IMR-90 (cell line): ENCODE results near the gene EIF4A2. TPM values are rescaled to one million over a fixed set of nuclear protein-coding genes. Genes with fewer than 3 reads are reported as not detected.
"Not testable (repeated sequence)": the region's sequence is repeated elsewhere in the genome, so short reads cannot be mapped to it uniquely, and the experiment has no call there.

ENCODE experiments used
- ATAC-seq: fragments of 200-7000 bp; cut with Tn5 transposase; 2 replicates; pipeline ENCODE4 v1.9.1; 2020; ENCODE audit warnings: low read depth, mild to moderate bottlenecking, moderate library complexity
- BruUV-seq: library from RNA; stranded (reverse); fragments of 400-500 nt; replicated peaks from 2 replicates; lab custom pipeline; 2021; lab: Mats Ljungman, UMichigan
- CTCF ChIA-PET: fragments of 300-600 bp; formaldehyde crosslinking; extraction: SDS; loops from one replicate; lab custom pipeline; 2021; ENCODE audit warnings: antibody characterized with exemption; lab: Yijun Ruan, JAX
- POLR2A ChIA-PET: fragments of 300-600 bp; sonication (Branson Sonifier 250); formaldehyde crosslinking; loops from one replicate; lab custom pipeline; 2022; ENCODE audit warnings: antibody characterized with exemption; ENCODE audit not compliant: unreplicated experiment; lab: Charles Lee
- DNase-seq: peaks from one replicate; pipeline ENCODE4 v3.0.0; 2013
- H2AFZ ChIP-seq: replicated peaks from 2 replicates; pipeline ENCODE3; 2013; ENCODE audit warnings: low read length, mild to moderate bottlenecking; ENCODE audit not compliant: poor library complexity
- H2AK5ac ChIP-seq: 2 replicates; pipeline ENCODE4 v1.6.1; 2013; ENCODE audit warnings: low read depth, low read length, inconsistent platforms
- H2AK9ac ChIP-seq: replicated peaks from 2 replicates; pipeline ENCODE3; 2013; ENCODE audit warnings: mild to moderate bottlenecking, low read depth, low read length, moderate library complexity; ENCODE audit not compliant: poor library complexity
- H2BK120ac ChIP-seq: 2 replicates; pipeline ENCODE4 v1.6.1; 2013; ENCODE audit warnings: low read depth, low read length, inconsistent platforms
- H2BK15ac ChIP-seq: 3 replicates; pipeline ENCODE4 v1.6.1; 2013; ENCODE audit warnings: low read depth, low read length, inconsistent platforms
- H2BK20ac ChIP-seq: 2 replicates; pipeline ENCODE4 v1.6.1; 2013; ENCODE audit warnings: low read depth, mild to moderate bottlenecking, inconsistent platforms, low read length, moderate library complexity
- H2BK5ac ChIP-seq: 2 replicates; pipeline ENCODE4 v1.6.1; 2013; ENCODE audit warnings: mild to moderate bottlenecking, low read depth, low read length, inconsistent platforms; ENCODE audit not compliant: poor library complexity, severe bottlenecking
- H3K14ac ChIP-seq: replicated peaks from 2 replicates; pipeline ENCODE4 v1.6.1; 2013; ENCODE audit warnings: low read depth, low read length, inconsistent platforms
- H3K18ac ChIP-seq: 2 replicates; pipeline ENCODE4 v1.6.1; 2013; ENCODE audit warnings: low read depth, low read length, control low read depth
- H3K23ac ChIP-seq: 2 replicates; pipeline ENCODE4 v1.6.1; 2013; ENCODE audit warnings: low read depth, low read length, inconsistent platforms
- H3K27ac ChIP-seq: 2 replicates; pipeline ENCODE4 v1.5.1; 2013; ENCODE audit warnings: mild to moderate bottlenecking, control low read depth, low read length; ENCODE audit not compliant: insufficient read depth
- H3K27me3 ChIP-seq: 2 replicates; pipeline ENCODE4 v1.6.1; 2013; ENCODE audit warnings: low read length; ENCODE audit not compliant: control insufficient read depth, insufficient read depth
- H3K36me3 ChIP-seq: 2 replicates; pipeline ENCODE4 v1.6.1; 2013; ENCODE audit warnings: low read length, mixed read lengths; ENCODE audit not compliant: control insufficient read depth, insufficient read depth
- H3K4ac ChIP-seq: 2 replicates; pipeline ENCODE4 v1.6.1; 2013; ENCODE audit warnings: low read depth, low read length, inconsistent platforms
- H3K4me1 ChIP-seq: 2 replicates; pipeline ENCODE4 v1.6.1; 2013; ENCODE audit warnings: low read length, mixed read lengths; ENCODE audit not compliant: control insufficient read depth, insufficient read depth
- H3K4me2 ChIP-seq: 2 replicates; pipeline ENCODE4 v1.6.1; 2013; ENCODE audit warnings: low read depth, mild to moderate bottlenecking, control low read depth, low read length, moderate library complexity
- H3K4me3 ChIP-seq: 2 replicates; pipeline ENCODE4 v1.5.1; 2013; ENCODE audit warnings: low read depth, mild to moderate bottlenecking, control low read depth, low read length, moderate library complexity; ENCODE audit not compliant: insufficient read depth
- H3K56ac ChIP-seq: 2 replicates; pipeline ENCODE4 v1.6.1; 2013; ENCODE audit warnings: low read length, inconsistent platforms; ENCODE audit not compliant: insufficient read depth; ENCODE audit errors: extremely low read depth
- H3K79me1 ChIP-seq, 2 experiments: 2 replicates each; pipeline ENCODE4 v1.6.1; 2013; ENCODE audit warnings: low read length in 2 of 2, inconsistent platforms in 1 of 2, low read depth in 1 of 2
- H3K9ac ChIP-seq: 2 replicates; pipeline ENCODE4 v1.6.1; 2013; ENCODE audit warnings: low read depth, low read length, control low read depth
- H3K9me1 ChIP-seq: 2 replicates; pipeline ENCODE4 v1.6.1; 2013; ENCODE audit warnings: low read length, inconsistent platforms; ENCODE audit not compliant: insufficient read depth
- H3K9me3 ChIP-seq: 2 replicates; pipeline ENCODE4 v1.6.1; 2013; ENCODE audit warnings: low read length; ENCODE audit not compliant: control insufficient read depth, insufficient read depth
- H4K20me1 ChIP-seq: 2 replicates; pipeline ENCODE4 v1.6.1; 2013; ENCODE audit warnings: low read length, inconsistent platforms; ENCODE audit not compliant: insufficient read depth
- H4K5ac ChIP-seq: 2 replicates; pipeline ENCODE4 v1.6.1; 2013; ENCODE audit warnings: mild to moderate bottlenecking, low read depth, low read length, control low read depth
- H4K8ac ChIP-seq, 2 experiments: 2 replicates each; pipeline ENCODE4 v1.6.1; 2013; ENCODE audit warnings: low read depth in 2 of 2, low read length in 2 of 2, control low read depth in 1 of 2, inconsistent platforms in 1 of 2
- H4K91ac ChIP-seq: 2 replicates; pipeline ENCODE4 v1.6.1; 2013; ENCODE audit warnings: low read depth, low read length, inconsistent platforms; ENCODE audit not compliant: insufficient read depth
- WGBS, 2 experiments: methylation state at CpG; one replicate each; pipeline versions ENCODE4 v1.1.5 to v1.1.7; 2013; ENCODE audit warnings: missing lambda C conversion rate in 2 of 2; ENCODE audit not compliant: insufficient read length in 1 of 2; ENCODE audit errors: extremely low coverage in 2 of 2; 5-methylcytosine and 5-hydroxymethylcytosine counted together
- dilution Hi-C: fragments of 300-500 bp; cut with HindIII; formaldehyde crosslinking; loops from one replicate; pipeline ENCODE4 v1.14.3; 2018; ENCODE audit warnings: low sequenced_read_pairs; ENCODE audit not compliant: unreplicated experiment
- in situ Hi-C: fragments of 300-500 bp; cut with MboI; formaldehyde crosslinking; loops from 3 replicates; pipeline ENCODE4 v1.14.3; 2019; ENCODE audit warnings: low sequenced_read_pairs, inconsistent platforms, mixed read lengths
- intact Hi-C: fragments of 100-400 bp; cut with micrococcal nuclease; formaldehyde crosslinking; loops from 2 replicates; pipeline ENCODE4 v1.10.0; 2022
- polyA plus RNA-seq, 3 experiments: library from polyadenylated mRNA; depleted of rRNA; stranded (reverse); fragments of >200 nt; gene quantifications; 2 replicates each; pipeline ENCODE4 v1.2.3, GENCODE V29; 2012; ENCODE audit warnings: low replicate concordance in 1 of 3
- total RNA-seq: library from RNA; depleted of rRNA; stranded (reverse); fragments of >200 nt; gene quantifications from 2 replicates; pipeline ENCODE4 v1.2.3, GENCODE V29; 2012

EIF4A2 gene
- total and polyA plus RNA-seq, 2 of the 4 experiments (the other 2 are of a cell fraction), result 310 to 320 TPM

- CTCF ChIA-PET, result interaction anchor here (0.6 kb wide), 1 partner anchor 14 kb away, joined by 3 read pairs; no protein-coding TSS in a partner anchor
Measured at GRCh38 chr3:186803447-186803846, 20.1 kb downstream of the EIF4A2 start.

More at GRCh38 chr3:186803447-186803846, 20.1 kb downstream of the EIF4A2 start:
- ATAC-seq, H2AFZ ChIP-seq, H2BK5ac ChIP-seq, H2BK20ac ChIP-seq, H2AK5ac ChIP-seq, H3K27me3 ChIP-seq, H3K4ac ChIP-seq, H3K56ac ChIP-seq, H3K18ac ChIP-seq, H3K4me3 ChIP-seq, H4K8ac ChIP-seq, H3K9me1 ChIP-seq, H3K4me2 ChIP-seq, intact Hi-C loops, H3K23ac ChIP-seq, DNase-seq, H4K5ac ChIP-seq, H2BK15ac ChIP-seq, H3K14ac ChIP-seq, H2BK120ac ChIP-seq, H3K9ac ChIP-seq, H3K27ac ChIP-seq, H3K4me1 ChIP-seq, H3K9me3 ChIP-seq, dilution Hi-C loops, H4K91ac ChIP-seq, H4K20me1 ChIP-seq, H2AK9ac ChIP-seq, BruUV-seq, H3K36me3 ChIP-seq, POLR2A ChIA-PET: not testable (repeated sequence)
- H3K79me1 ChIP-seq, result peaks cover 9 to 25% of the 10 kb centered on the region in 2 experiments
- in situ Hi-C loops, result loop anchor here (25.0 kb wide), 1 partner anchor 816 kb away; no protein-coding TSS in a partner anchor
- WGBS, 2 experiments, result no CpG with 5 or more reads among the region's 4 CpGs
